ENCODE data around the gene YIF1A. TPM values are rescaled to one million over a fixed set of nuclear protein-coding genes. Genes with fewer than 3 reads are reported as not detected.

Gene YIF1A
- polyA plus RNA-seq, 3 donors: 50.0 to 81.1 (median 63.8) TPM

DNA sequence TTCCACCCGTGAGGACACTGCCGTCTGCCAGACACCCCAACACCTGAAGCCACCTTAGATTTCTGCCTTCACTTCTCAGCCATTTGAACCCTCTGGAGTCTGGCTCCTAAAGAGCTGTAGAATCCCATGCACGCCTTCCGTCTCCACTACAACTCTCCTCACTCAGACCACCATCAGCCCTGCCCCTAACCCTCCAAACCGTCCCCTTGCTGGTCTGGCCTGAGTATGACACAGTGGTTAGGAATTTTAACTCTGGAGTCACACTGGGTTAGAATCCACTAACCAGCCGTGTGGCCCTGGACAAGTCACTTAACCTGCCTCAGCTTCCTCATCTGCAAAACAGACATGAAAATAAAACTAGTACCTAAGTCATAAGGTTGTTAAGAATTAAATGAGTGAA lies 7.9 kb downstream of the YIF1A start:
- peaks cover 8 to 23% of the 10 kb centered on the region in 2 donors for H3K4me1 ChIP-seq (ENCODE audit: control insufficient read depth in 1 of 2, insufficient read depth in 2 of 2, low read length in 2 of 2)
- no peak overlapping the region for H2AFZ ChIP-seq (ENCODE audit: insufficient read depth, low read depth, low read length, poor library complexity, severe bottlenecking)
- DNase-seq: no peak
- Mint-ChIP-seq H3K4me1 (peaks cover 23% of the 10 kb centered on the region), H3K36me3 (peaks cover 23 to 28% of the 10 kb centered on the region in 2 donors), H3K27ac (peak overlapping the region in 4 of 7 donors; percentile 16 to 72 (median 30)), H3K9me3 (peaks cover 0 to 7% (median 2%) of the 10 kb centered on the region in 7 donors), H3K27me3 (ENCODE audit: low read depth in 3 of 3) (peaks cover 23 to 35% (median 35%) of the 10 kb centered on the region in 3 donors), H3K4me3 (no peak overlapping the region)
- peaks cover 8 to 20% of the 10 kb centered on the region in 2 donors for H3K36me3 ChIP-seq (replicated peaks in 1 of 2; ENCODE audit: control insufficient read depth in 1 of 2, insufficient read depth in 2 of 2, low read length in 2 of 2)
- TF ChIP-seq, protein P1, sequence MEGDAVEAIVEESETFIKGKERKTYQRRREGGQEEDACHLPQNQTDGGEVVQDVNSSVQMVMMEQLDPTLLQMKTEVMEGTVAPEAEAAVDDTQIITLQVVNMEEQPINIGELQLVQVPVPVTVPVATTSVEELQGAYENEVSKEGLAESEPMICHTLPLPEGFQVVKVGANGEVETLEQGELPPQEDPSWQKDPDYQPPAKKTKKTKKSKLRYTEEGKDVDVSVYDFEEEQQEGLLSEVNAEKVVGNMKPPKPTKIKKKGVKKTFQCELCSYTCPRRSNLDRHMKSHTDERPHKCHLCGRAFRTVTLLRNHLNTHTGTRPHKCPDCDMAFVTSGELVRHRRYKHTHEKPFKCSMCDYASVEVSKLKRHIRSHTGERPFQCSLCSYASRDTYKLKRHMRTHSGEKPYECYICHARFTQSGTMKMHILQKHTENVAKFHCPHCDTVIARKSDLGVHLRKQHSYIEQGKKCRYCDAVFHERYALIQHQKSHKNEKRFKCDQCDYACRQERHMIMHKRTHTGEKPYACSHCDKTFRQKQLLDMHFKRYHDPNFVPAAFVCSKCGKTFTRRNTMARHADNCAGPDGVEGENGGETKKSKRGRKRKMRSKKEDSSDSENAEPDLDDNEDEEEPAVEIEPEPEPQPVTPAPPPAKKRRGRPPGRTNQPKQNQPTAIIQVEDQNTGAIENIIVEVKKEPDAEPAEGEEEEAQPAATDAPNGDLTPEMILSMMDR (IDR thresholded peaks at IDR 0.05): no peak
- no peak overlapping the region for H3K9ac ChIP-seq (ENCODE audit: insufficient read depth, low read length, poor library complexity, severe bottlenecking)
- no peak overlapping the region for H3K4me2 ChIP-seq (replicated peaks; ENCODE audit: extremely low read depth, low read length, poor library complexity, severe bottlenecking)
- H3K27ac ChIP-seq (ENCODE audit: low read depth in 1 of 2, low read length in 2 of 2): no peak overlapping the region
- H3K79me2 ChIP-seq (ENCODE audit: insufficient read depth, low read length): no peaks in the 10 kb centered on the region
- 96% methylated on average over 2 of the region's 6 CpGs for WGBS (ENCODE audit: insufficient coverage)
- H3K27me3 ChIP-seq (ENCODE audit: control insufficient read depth in 2 of 2, insufficient read depth in 2 of 2, low read length in 2 of 2): peaks cover 3 to 23% of the 10 kb centered on the region in 2 donors
- H3K9me3 ChIP-seq (replicated peaks in 1 of 2; ENCODE audit: control insufficient read depth in 1 of 2, insufficient read depth in 1 of 2, low read length in 2 of 2): no peaks in the 10 kb centered on the region
- no peak overlapping the region for H3K4me3 ChIP-seq (replicated peaks in 1 of 3; ENCODE audit: low read depth in 2 of 3, low read length in 3 of 3)
- H4K20me1 ChIP-seq (ENCODE audit: insufficient read depth, low read length): peaks cover 55% of the 10 kb centered on the region
- intact Hi-C loops (cut with micrococcal nuclease): no loop called here

DNA sequence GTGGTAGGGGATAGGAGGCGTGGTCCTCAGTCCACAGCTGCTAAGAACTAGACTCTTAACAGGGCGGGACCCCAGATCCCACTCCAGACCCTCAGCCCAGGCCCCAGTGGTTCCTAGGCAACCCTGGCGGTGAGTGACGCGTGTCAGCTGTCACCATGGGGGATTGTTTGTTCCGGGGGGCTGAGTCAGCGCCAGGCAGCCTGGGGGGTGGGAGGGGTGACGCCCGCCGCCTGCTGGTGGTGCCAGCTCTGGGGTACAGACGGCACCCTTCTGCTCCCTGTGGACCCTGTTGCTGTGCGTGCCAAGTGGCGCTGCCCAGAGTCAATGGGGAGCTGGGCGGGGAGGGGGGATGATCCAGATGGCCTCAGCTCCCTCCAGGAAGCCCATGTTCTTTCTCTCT lies 8.5 kb downstream of the YIF1A start:
- Mint-ChIP-seq H3K4me1 (peaks cover 23% of the 10 kb centered on the region), H3K9me3 (peaks cover 0 to 7% (median 2%) of the 10 kb centered on the region in 7 donors), H3K27ac (no peak overlapping the region), H3K36me3 (peaks cover 28 to 32% of the 10 kb centered on the region in 2 donors), H3K27me3 (ENCODE audit: low read depth in 3 of 3) (peaks cover 24 to 35% (median 35%) of the 10 kb centered on the region in 3 donors), H3K4me3 (no peak overlapping the region)
- Histone ChIP-seq H4K20me1 (ENCODE audit: insufficient read depth, low read length) (peaks cover 56% of the 10 kb centered on the region), H3K27ac (ENCODE audit: low read depth in 1 of 2, low read length in 2 of 2) (no peak overlapping the region), H3K4me3 (replicated peaks in 1 of 3; ENCODE audit: low read depth in 2 of 3, low read length in 3 of 3) (no peak overlapping the region), H3K4me2 (replicated peaks; ENCODE audit: extremely low read depth, low read length, poor library complexity, severe bottlenecking) (no peak overlapping the region), H3K4me1 (ENCODE audit: control insufficient read depth in 1 of 2, insufficient read depth in 2 of 2, low read length in 2 of 2) (peaks cover 8 to 23% of the 10 kb centered on the region in 2 donors), H3K27me3 (ENCODE audit: control insufficient read depth in 2 of 2, insufficient read depth in 2 of 2, low read length in 2 of 2) (peaks cover 3 to 23% of the 10 kb centered on the region in 2 donors), H3K9me3 (replicated peaks in 1 of 2; ENCODE audit: control insufficient read depth in 1 of 2, insufficient read depth in 1 of 2, low read length in 2 of 2) (no peaks in the 10 kb centered on the region), H3K36me3 (replicated peaks in 1 of 2; ENCODE audit: control insufficient read depth in 1 of 2, insufficient read depth in 2 of 2, low read length in 2 of 2) (peaks cover 14 to 25% of the 10 kb centered on the region in 2 donors), H3K9ac (ENCODE audit: insufficient read depth, low read length, poor library complexity, severe bottlenecking) (no peak overlapping the region), H3K79me2 (ENCODE audit: insufficient read depth, low read length) (no peaks in the 10 kb centered on the region), H2AFZ (ENCODE audit: insufficient read depth, low read depth, low read length, poor library complexity, severe bottlenecking) (no peak overlapping the region)
- 93% methylated on average over 9 of the region's 14 CpGs for WGBS (ENCODE audit: insufficient coverage)
- no peak for DNase-seq
- intact Hi-C loops (cut with micrococcal nuclease): no loop called here
- TF ChIP-seq, protein P1 (IDR thresholded peaks at IDR 0.05): no peak
